Upper lobe of right lung (tissue), 1 donor: Measurements from ENCODE around the gene PRKCZ. TPM values are rescaled to one million over a fixed set of nuclear protein-coding genes. Genes with fewer than 3 reads are reported as not detected.
"Not testable (repeated sequence)": the region's sequence is repeated elsewhere in the genome, so short reads cannot be mapped to it uniquely, and the experiment has no call there.

Experiments used
- ATAC-seq: fragments of 200-7000 bp; cut with Tn5 transposase; one replicate; pipeline ENCODE4 v1.9.1; 2020; ENCODE audit warnings: mild to moderate bottlenecking, moderate library complexity
- DNase-seq: peaks from one replicate; pipeline ENCODE4 v3.0.0-alpha.2; 2020
- H3K27ac ChIP-seq: fragments of 200-600 bp; one replicate; pipeline ENCODE4 v1.8.0; 2022
- H3K27me3 ChIP-seq: fragments of 200-600 bp; one replicate; pipeline ENCODE4 v1.8.0; 2022; ENCODE audit warnings: mild to moderate bottlenecking
- H3K36me3 ChIP-seq: fragments of 200-600 bp; one replicate; pipeline ENCODE4 v1.8.0; 2022
- H3K4me1 ChIP-seq: fragments of 200-600 bp; one replicate; pipeline ENCODE4 v1.8.0; 2022
- H3K4me3 ChIP-seq: fragments of 200-600 bp; one replicate; pipeline ENCODE4 v1.8.0; 2022; ENCODE audit warnings: mild to moderate bottlenecking
- H3K9me3 ChIP-seq: fragments of 200-600 bp; one replicate; pipeline ENCODE4 v1.8.0; 2022
- CTCF ChIP-seq: fragments of 200-600 bp; IDR thresholded peaks from one replicate; pipeline ENCODE4 v1.8.0; 2022; ENCODE audit warnings: antibody characterized with exemption
- intact Hi-C: fragments of 100-400 bp; cut with DNase I; formaldehyde crosslinking; loops from one replicate; pipeline ENCODE4 v1.11.0; 2022
- total RNA-seq: library from RNA; stranded (reverse); fragmentation: NEBNext Ultra II Directional; extraction: Animal tissue kit (Norgen Biotek cat#: 25700); gene quantifications from one replicate; pipeline ENCODE4 v1.2.1, GENCODE V29; 2021
- donor health status: DM: no; HTN: yes; CAD: no; lungs with severe emphysema.

The PRKCZ gene
- total RNA-seq, 1 donor from 2014 or later: 121 TPM

GRCh38 chr1:2136386-2137235, 86.4 kb downstream of the PRKCZ start:
- Histone ChIP-seq H3K27ac (peak overlapping the region; percentile 88), H3K9me3 (no peaks in the 10 kb centered on the region), H3K4me1 (peaks cover 39% of the 10 kb centered on the region), H3K4me3 (no peak overlapping the region), H3K36me3 (no peaks in the 10 kb centered on the region), H3K27me3 (no peaks in the 10 kb centered on the region)
- DNase-seq: peak; percentile 55
- no peak for ATAC-seq
- TF ChIP-seq CTCF: no peak
- intact Hi-C loops: no loop called here

- no peak for TF ChIP-seq CTCF
- H3K4me1 ChIP-seq: peaks cover 31% of the 10 kb centered on the region
- no peaks in the 10 kb centered on the region for H3K36me3 ChIP-seq
- H3K9me3 ChIP-seq: no peaks in the 10 kb centered on the region
- no peak overlapping the region for H3K4me3 ChIP-seq
- intact Hi-C loops: no loop called here
- H3K27me3 ChIP-seq: no peaks in the 10 kb centered on the region
- ATAC-seq (peak; percentile 53), DNase-seq (peak; percentile 86)
- peak overlapping the region; percentile 70 for H3K27ac ChIP-seq
Measured at GRCh38 chr1:2137257-2138121, 87.3 kb downstream of the PRKCZ start.

- ATAC-seq, H3K4me3 ChIP-seq, H3K36me3 ChIP-seq, H3K9me3 ChIP-seq, H3K27me3 ChIP-seq, intact Hi-C loops: not testable (repeated sequence)
- peak; percentile 29 for DNase-seq
- Histone ChIP-seq H3K4me1 (peaks cover 21% of the 10 kb centered on the region), H3K27ac (peak overlapping the region; percentile 70)
Measured at GRCh38 chr1:2139156-2139555, 88.9 kb downstream of the PRKCZ start.

- Histone ChIP-seq H3K4me1 (peaks cover 7% of the 10 kb centered on the region), H3K36me3 (peaks cover 5% of the 10 kb centered on the region), H3K27me3 (no peaks in the 10 kb centered on the region), H3K9me3 (no peaks in the 10 kb centered on the region), H3K27ac (no peak overlapping the region), H3K4me3 (no peak overlapping the region)
- no peak for TF ChIP-seq CTCF
- no peak for ATAC-seq
- intact Hi-C loops: no loop called here
- peak; percentile 37 for DNase-seq
Measured at GRCh38 chr1:2141025-2141424, 90.8 kb downstream of the PRKCZ start.

- Histone ChIP-seq H3K27ac (no peak overlapping the region), H3K36me3 (peaks cover 14% of the 10 kb centered on the region), H3K27me3 (no peaks in the 10 kb centered on the region), H3K4me3 (no peak overlapping the region), H3K4me1 (peaks cover 6% of the 10 kb centered on the region), H3K9me3 (no peaks in the 10 kb centered on the region)
- DNase-seq (peak; percentile 58), ATAC-seq (no peak)
- TF ChIP-seq CTCF: no peak
- intact Hi-C loops: no loop called here
Measured at GRCh38 chr1:2143814-2144500, 93.7 kb downstream of the PRKCZ start.
